Fibroblast of lung (primary cell): ENCODE results near the gene RPUSD2. TPM values are rescaled to one million over a fixed set of nuclear protein-coding genes. Genes with fewer than 3 reads are reported as not detected.
A peak's percentile ranks its signal among the peaks of the same experiment; 100 is the strongest.

ENCODE experiments used
- DNase-seq, 2 donors: peaks; one replicate each; pipeline versions ENCODE4 v3.0.0 to v3.0.0-alpha.2; 2010; ENCODE audit warnings: low read depth in 2 of 2
- H2AFZ ChIP-seq: 2 replicates; pipeline ENCODE4 v1.5.1; 2012; ENCODE audit warnings: low read length, control low read depth, inconsistent platforms
- H3K27ac ChIP-seq: 2 replicates; pipeline ENCODE4 v1.5.1; 2011; ENCODE audit warnings: low read length, control low read depth; ENCODE audit not compliant: insufficient read depth
- H3K27me3 ChIP-seq: 2 replicates; pipeline ENCODE4 v1.5.1; 2011; ENCODE audit warnings: mild to moderate bottlenecking, low read length; ENCODE audit not compliant: control insufficient read depth, insufficient read depth
- H3K36me3 ChIP-seq: 2 replicates; pipeline ENCODE4 v1.5.1; 2011; ENCODE audit warnings: low read length; ENCODE audit not compliant: control insufficient read depth, insufficient read depth
- H3K4me1 ChIP-seq: 2 replicates; pipeline ENCODE4 v1.5.1; 2011; ENCODE audit warnings: low read length; ENCODE audit not compliant: control insufficient read depth, insufficient read depth; ENCODE audit errors: extremely low read depth
- H3K4me2 ChIP-seq: 2 replicates; pipeline ENCODE4 v1.5.1; 2011; ENCODE audit warnings: low read length, control low read depth; ENCODE audit not compliant: insufficient read depth; ENCODE audit errors: extremely low read depth
- H3K4me3 ChIP-seq, 4 experiments: fragments of 200-600 bp in 1 of 4; sonication (generic) in 1 of 4; replicated peaks in 1 of 4; 2 replicates each; pipeline ENCODE4 v1.5.1; 2011 to 2016; ENCODE audit warnings: low read length in 4 of 4, low read depth in 3 of 4, mild to moderate bottlenecking in 3 of 4, control low read depth in 2 of 4, inconsistent platforms in 1 of 4, mixed read lengths in 1 of 4; ENCODE audit not compliant: insufficient read depth in 1 of 4; ENCODE audit errors: control extremely low read depth in 1 of 4
- H3K79me2 ChIP-seq: 2 replicates; pipeline ENCODE4 v1.5.1; 2012; ENCODE audit warnings: mild to moderate bottlenecking, low read length, inconsistent platforms; ENCODE audit not compliant: control insufficient read depth, insufficient read depth
- H3K9ac ChIP-seq: 2 replicates; pipeline ENCODE4 v1.5.1; 2011; ENCODE audit warnings: mild to moderate bottlenecking, low read length, control low read depth; ENCODE audit not compliant: insufficient read depth
- H3K9me3 ChIP-seq: 2 replicates; pipeline ENCODE4 v1.5.1; 2012; ENCODE audit warnings: low read depth, low read length; ENCODE audit not compliant: control insufficient read depth, insufficient read depth
- H4K20me1 ChIP-seq: 2 replicates; pipeline ENCODE4 v1.5.1; 2011; ENCODE audit warnings: low read length; ENCODE audit not compliant: control insufficient read depth, insufficient read depth; ENCODE audit errors: extremely low read depth
- CTCF ChIP-seq, 2 donors: IDR thresholded peaks in 1 of 2; conservative IDR thresholded peaks in 1 of 2; 1 replicate in 1 of 2; 2 replicates in 1 of 2; pipeline ENCODE4 v1.5.1; 2011 to 2012; ENCODE audit warnings: low read length in 2 of 2, control low read depth in 1 of 2, inconsistent platforms in 1 of 2, low read depth in 1 of 2, mild to moderate bottlenecking in 1 of 2
- EZH2 ChIP-seq: IDR thresholded peaks from 2 replicates; pipeline ENCODE4 v1.5.1; 2012; ENCODE audit warnings: low read length, control low read depth, mild to moderate bottlenecking; ENCODE audit errors: missing control alignments
- polyA minus RNA-seq: library from RNA; depleted of rRNA, polyadenylated mRNA; stranded (reverse); fragments of >200 nt; gene quantifications from 2 replicates; pipeline ENCODE4 v1.2.3, GENCODE V29; 2011; ENCODE audit warnings: low replicate concordance
- polyA plus RNA-seq, 2 donors: library from polyadenylated mRNA; depleted of rRNA in 1 of 2; stranded (reverse) in 1 of 2; unstranded in 1 of 2; fragments of >200 nt; gene quantifications; 2 replicates each; pipeline ENCODE4 v1.2.1, GENCODE V29; 2011 to 2012; ENCODE audit warnings: missing spikeins in 1 of 2
- total RNA-seq: library from RNA; depleted of rRNA; stranded (reverse); fragments of >200 nt; gene quantifications from 2 replicates; pipeline ENCODE4 v1.2.1, GENCODE V29; 2014

RPUSD2 gene
- total RNA-seq, result 11.6 and 13.1 TPM in 2 replicates
- 4.9 and 6.5 TPM in 2 replicates for polyA plus RNA-seq
- 7.5 and 10.1 TPM in 2 replicates for polyA plus RNA-seq (2012)
- polyA minus RNA-seq, result 12.8 and 17.3 TPM in 2 replicates

- peaks cover 6% of the 10 kb centered on the region for H3K4me1 ChIP-seq
- H3K27me3 ChIP-seq, result no peaks in the 10 kb centered on the region
- no peaks in the 10 kb centered on the region for H4K20me1 ChIP-seq
- H3K36me3 ChIP-seq, result peaks cover 8% of the 10 kb centered on the region
- peak within 1 kb of the TSS; percentile 97 for H3K4me2 ChIP-seq
- H2AFZ ChIP-seq, result peak within 1 kb of the TSS; percentile 93
- DNase-seq, result peak; percentile 90 to 91
- H3K79me2 ChIP-seq, result peaks cover 15% of the 10 kb centered on the region
- TF ChIP-seq EZH2, result no peak
- TF ChIP-seq CTCF (conservative IDR thresholded peaks at IDR 0.05 in 1 of 2, IDR thresholded peaks at IDR 0.05 in 1 of 2; ENCODE audit: low read depth in 1 of 2, low read length in 2 of 2), result no peak
- peak within 1 kb of the TSS; percentile 78 to 93 (median 84) for H3K4me3 ChIP-seq
- H3K27ac ChIP-seq, result peak within 1 kb of the TSS; percentile 71
- no peaks in the 10 kb centered on the region for H3K9me3 ChIP-seq
- peak within 1 kb of the TSS; percentile 84 for H3K9ac ChIP-seq
Measured at GRCh38 chr15:40569129-40569953, at the start of gene RPUSD2. Gene RPUSD2 (plus strand): TSS chr15:40569299. CDS start chr15:40569338, 39 bp downstream.

- no peak for TF ChIP-seq CTCF (conservative IDR thresholded peaks at IDR 0.05 in 1 of 2, IDR thresholded peaks at IDR 0.05 in 1 of 2; ENCODE audit: low read depth in 1 of 2, low read length in 2 of 2)
- no peak for TF ChIP-seq EZH2
- Histone ChIP-seq H4K20me1 (no peaks in the 10 kb centered on the region), H2AFZ (no peak overlapping the region), H3K79me2 (no peaks in the 10 kb centered on the region), H3K27ac (no peak overlapping the region), H3K4me3 (no peak overlapping the region), H3K36me3 (no peaks in the 10 kb centered on the region), H3K27me3 (no peaks in the 10 kb centered on the region), H3K4me1 (no peaks in the 10 kb centered on the region), H3K9me3 (no peaks in the 10 kb centered on the region), H3K9ac (no peak overlapping the region), H3K4me2 (no peak overlapping the region)
- DNase-seq, result no peak
Measured at GRCh38 chr15:40523611-40524010, 45.5 kb upstream of the RPUSD2 start.

- H3K79me2 ChIP-seq, result no peaks in the 10 kb centered on the region
Measured at GRCh38 chr15:40525855-40526254, 43.2 kb upstream of the RPUSD2 start.

More at GRCh38 chr15:40525855-40526254, 43.2 kb upstream of the RPUSD2 start:
- H3K4me2 ChIP-seq, result no peak overlapping the region
- no peaks in the 10 kb centered on the region for H3K9me3 ChIP-seq
- no peaks in the 10 kb centered on the region for H3K36me3 ChIP-seq
- H3K9ac ChIP-seq, result no peak overlapping the region
- H3K27ac ChIP-seq, result no peak overlapping the region
- DNase-seq, result no peak
- H2AFZ ChIP-seq, result no peak overlapping the region
- H3K27me3 ChIP-seq, result no peaks in the 10 kb centered on the region
- H4K20me1 ChIP-seq, result no peaks in the 10 kb centered on the region
- no peak overlapping the region for H3K4me3 ChIP-seq
- TF ChIP-seq EZH2 (no peak), CTCF (conservative IDR thresholded peaks at IDR 0.05 in 1 of 2, IDR thresholded peaks at IDR 0.05 in 1 of 2; ENCODE audit: low read depth in 1 of 2, low read length in 2 of 2) (no peak)
- H3K4me1 ChIP-seq, result no peaks in the 10 kb centered on the region
